ENCODE results near the gene MVD.

GRCh38 chr16:88681084-88681680 is 18.3 kb upstream of the MVD start:
- TF ChIP-seq, protein P1, sequence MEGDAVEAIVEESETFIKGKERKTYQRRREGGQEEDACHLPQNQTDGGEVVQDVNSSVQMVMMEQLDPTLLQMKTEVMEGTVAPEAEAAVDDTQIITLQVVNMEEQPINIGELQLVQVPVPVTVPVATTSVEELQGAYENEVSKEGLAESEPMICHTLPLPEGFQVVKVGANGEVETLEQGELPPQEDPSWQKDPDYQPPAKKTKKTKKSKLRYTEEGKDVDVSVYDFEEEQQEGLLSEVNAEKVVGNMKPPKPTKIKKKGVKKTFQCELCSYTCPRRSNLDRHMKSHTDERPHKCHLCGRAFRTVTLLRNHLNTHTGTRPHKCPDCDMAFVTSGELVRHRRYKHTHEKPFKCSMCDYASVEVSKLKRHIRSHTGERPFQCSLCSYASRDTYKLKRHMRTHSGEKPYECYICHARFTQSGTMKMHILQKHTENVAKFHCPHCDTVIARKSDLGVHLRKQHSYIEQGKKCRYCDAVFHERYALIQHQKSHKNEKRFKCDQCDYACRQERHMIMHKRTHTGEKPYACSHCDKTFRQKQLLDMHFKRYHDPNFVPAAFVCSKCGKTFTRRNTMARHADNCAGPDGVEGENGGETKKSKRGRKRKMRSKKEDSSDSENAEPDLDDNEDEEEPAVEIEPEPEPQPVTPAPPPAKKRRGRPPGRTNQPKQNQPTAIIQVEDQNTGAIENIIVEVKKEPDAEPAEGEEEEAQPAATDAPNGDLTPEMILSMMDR (IDR thresholded peaks at IDR 0.05; ENCODE audit: low read depth, low read length, missing input control): peak; percentile 38
- TF ChIP-seq FOXA1 (IDR thresholded peaks at IDR 0.05) (no peak), YY1 (IDR thresholded peaks at IDR 0.05) (no peak), EGR1 (IDR thresholded peaks at IDR 0.05; ENCODE audit: low read depth in 2 of 2) (no peak), ZBTB33 (IDR thresholded peaks at IDR 0.05) (no peak), JUND (IDR thresholded peaks at IDR 0.05) (no peak), RAD21 (IDR thresholded peaks at IDR 0.05) (peak in 1 of 2 donors; percentile 69), TAF1 (conservative IDR thresholded peaks at IDR 0.05) (no peak), GABPA (IDR thresholded peaks at IDR 0.05 in 1 of 2, conservative IDR thresholded peaks at IDR 0.05 in 1 of 2) (no peak), MAX (IDR thresholded peaks at IDR 0.05) (no peak), HNF4A (conservative IDR thresholded peaks at IDR 0.05) (no peak), HNF4G (IDR thresholded peaks at IDR 0.05) (no peak)
- TF ChIP-seq, protein P2, sequence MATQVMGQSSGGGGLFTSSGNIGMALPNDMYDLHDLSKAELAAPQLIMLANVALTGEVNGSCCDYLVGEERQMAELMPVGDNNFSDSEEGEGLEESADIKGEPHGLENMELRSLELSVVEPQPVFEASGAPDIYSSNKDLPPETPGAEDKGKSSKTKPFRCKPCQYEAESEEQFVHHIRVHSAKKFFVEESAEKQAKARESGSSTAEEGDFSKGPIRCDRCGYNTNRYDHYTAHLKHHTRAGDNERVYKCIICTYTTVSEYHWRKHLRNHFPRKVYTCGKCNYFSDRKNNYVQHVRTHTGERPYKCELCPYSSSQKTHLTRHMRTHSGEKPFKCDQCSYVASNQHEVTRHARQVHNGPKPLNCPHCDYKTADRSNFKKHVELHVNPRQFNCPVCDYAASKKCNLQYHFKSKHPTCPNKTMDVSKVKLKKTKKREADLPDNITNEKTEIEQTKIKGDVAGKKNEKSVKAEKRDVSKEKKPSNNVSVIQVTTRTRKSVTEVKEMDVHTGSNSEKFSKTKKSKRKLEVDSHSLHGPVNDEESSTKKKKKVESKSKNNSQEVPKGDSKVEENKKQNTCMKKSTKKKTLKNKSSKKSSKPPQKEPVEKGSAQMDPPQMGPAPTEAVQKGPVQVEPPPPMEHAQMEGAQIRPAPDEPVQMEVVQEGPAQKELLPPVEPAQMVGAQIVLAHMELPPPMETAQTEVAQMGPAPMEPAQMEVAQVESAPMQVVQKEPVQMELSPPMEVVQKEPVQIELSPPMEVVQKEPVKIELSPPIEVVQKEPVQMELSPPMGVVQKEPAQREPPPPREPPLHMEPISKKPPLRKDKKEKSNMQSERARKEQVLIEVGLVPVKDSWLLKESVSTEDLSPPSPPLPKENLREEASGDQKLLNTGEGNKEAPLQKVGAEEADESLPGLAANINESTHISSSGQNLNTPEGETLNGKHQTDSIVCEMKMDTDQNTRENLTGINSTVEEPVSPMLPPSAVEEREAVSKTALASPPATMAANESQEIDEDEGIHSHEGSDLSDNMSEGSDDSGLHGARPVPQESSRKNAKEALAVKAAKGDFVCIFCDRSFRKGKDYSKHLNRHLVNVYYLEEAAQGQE (IDR thresholded peaks at IDR 0.05): no peak

All from liver (tissue), 3 donors.